SHP77 treated with DMSO at 0.1 percent for 48 hours (cell line): ENCODE data around the gene RNPEPL1.
"Not testable (repeated sequence)": the region's sequence is repeated elsewhere in the genome, so short reads cannot be mapped to it uniquely, and the experiment has no call there.

ENCODE experiments used
- DNase-seq: peaks from one replicate; lab custom pipeline; 2025; lab: John Stamatoyannopoulos, UW

Gene RNPEPL1

GRCh38 chr2:240538031-240538780 lies 30.1 kb upstream of the RNPEPL1 start:
- DNase-seq, result no peak

GRCh38 chr2:240539101-240539500 lies 29.2 kb upstream of the RNPEPL1 start:
- DNase-seq, result not testable (repeated sequence)

- DNase-seq, result no peak
Observed at GRCh38 chr2:240539906-240540305, 28.4 kb upstream of the RNPEPL1 start.

- no peak for DNase-seq
Observed at GRCh38 chr2:240551288-240551687, 17.0 kb upstream of the RNPEPL1 start.

GRCh38 chr2:240551811-240552210 lies 16.5 kb upstream of the RNPEPL1 start:
- DNase-seq, result no peak

- DNase-seq, result no peak
Observed at GRCh38 chr2:240553956-240554480, 14.3 kb upstream of the RNPEPL1 start.

- no peak for DNase-seq
Observed at GRCh38 chr2:240554767-240555493, 13.4 kb upstream of the RNPEPL1 start.

GRCh38 chr2:240555541-240556250 lies 12.6 kb upstream of the RNPEPL1 start:
- no peak for DNase-seq

- DNase-seq, result no peak
Observed at GRCh38 chr2:240556553-240557100, 11.7 kb upstream of the RNPEPL1 start.

GRCh38 chr2:240557101-240557751 lies 11.1 kb upstream of the RNPEPL1 start:
- DNase-seq, result no peak

GRCh38 chr2:240557808-240558207 lies 10.5 kb upstream of the RNPEPL1 start, which contains the start of gene ANKMY1:
TSS of gene ANKMY1 (minus strand) at chr2:240557988. CDS start at chr2:240557335, 653 bp downstream.
- DNase-seq, result no peak

GRCh38 chr2:240558236-240558761 lies 10.0 kb upstream of the RNPEPL1 start:
- DNase-seq, result no peak

GRCh38 chr2:240559286-240559685 lies 9.0 kb upstream of the RNPEPL1 start:
- DNase-seq, result no peak

- peak; percentile 52 for DNase-seq
Observed at GRCh38 chr2:240560084-240560479, 8.2 kb upstream of the RNPEPL1 start, which contains the start of gene DUSP28. TSS of gene DUSP28 (plus strand) at chr2:240560357. CDS start at chr2:240560685, 328 bp downstream.

GRCh38 chr2:240560480-240561324 lies 7.6 kb upstream of the RNPEPL1 start:
- DNase-seq, result peak; percentile 86

- no peak for DNase-seq
Observed at GRCh38 chr2:240561325-240561971, 6.8 kb upstream of the RNPEPL1 start.

- DNase-seq, result not testable (repeated sequence)
Observed at GRCh38 chr2:240563231-240563630, 5.1 kb upstream of the RNPEPL1 start.

- DNase-seq, result no peak
Observed at GRCh38 chr2:240563951-240564560, 4.2 kb upstream of the RNPEPL1 start.
